ENCODE measurements around the gene GPD2. TPM values are rescaled to one million over a fixed set of nuclear protein-coding genes. Genes with fewer than 3 reads are reported as not detected.
A peak's percentile ranks its signal among the peaks of the same experiment; 100 is the strongest.

The GPD2 gene
- total RNA-seq (10 to 100 TPM; 12.9 to 24.8 (median 14.4) TPM), polyA plus RNA-seq (1 to 10 TPM; 3.5 to 7.3 TPM)
- long read RNA-seq, donor 1, full-length matches to known transcripts = 8 of 13 reads
- long read RNA-seq, donor 1, partial matches to known transcripts = 2 of 13 reads
- long read RNA-seq, donor 1, other reads (novel, unspliced or antisense) = 3 of 13 reads
- long read RNA-seq, donor 2, full-length matches to known transcripts = 1 of 7 reads
- long read RNA-seq, donor 2, partial matches to known transcripts = 2 of 7 reads
- long read RNA-seq, donor 2, other reads (novel, unspliced or antisense) = 4 of 7 reads
- long read RNA-seq, donor 3, full-length matches to known transcripts = 6 of 11 reads
- long read RNA-seq, donor 3, partial matches to known transcripts = 3 of 11 reads
- long read RNA-seq, donor 3, other reads (novel, unspliced or antisense) = 2 of 11 reads

DNA sequence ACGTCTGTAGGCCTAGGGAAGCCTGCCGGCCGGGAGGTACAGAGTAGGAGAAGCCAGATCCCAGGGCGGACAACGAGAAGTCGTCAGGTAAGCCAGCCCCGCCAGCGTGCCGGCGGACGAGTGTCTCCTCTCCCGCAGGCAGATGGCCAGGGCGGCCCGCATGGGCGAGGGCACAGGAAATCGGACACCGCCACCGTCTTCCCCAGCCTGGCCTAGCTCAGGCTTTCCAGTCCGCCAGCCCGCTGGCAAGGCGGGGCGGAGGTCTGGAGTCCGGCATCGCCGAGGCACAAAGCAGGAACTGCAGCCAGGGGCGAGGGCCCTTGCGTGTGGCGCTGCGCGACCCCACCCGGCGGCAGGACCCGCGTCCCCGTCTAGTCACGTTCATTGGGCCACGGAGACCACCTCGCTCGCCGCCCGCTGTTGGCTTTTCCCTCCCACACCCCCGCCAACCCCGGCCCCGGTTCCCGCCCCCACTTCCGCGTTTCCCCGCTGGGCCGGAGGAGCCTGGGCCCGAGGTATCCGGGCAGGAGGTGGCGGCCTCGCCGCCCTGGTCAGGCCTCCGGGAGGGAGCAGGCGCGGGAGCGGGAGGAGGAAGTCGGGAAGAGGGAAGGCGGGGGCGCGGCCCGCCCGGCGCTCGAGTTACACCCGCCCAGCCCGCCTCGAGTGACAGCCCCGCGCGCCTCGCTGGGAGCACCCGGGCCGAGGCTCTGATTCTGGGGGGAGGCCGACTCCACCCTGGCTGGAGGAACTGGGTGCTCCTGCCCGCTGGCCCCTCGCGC, at the start of gene GPD2:
Gene GPD2, plus strand, starts transcription at position 662 of the 779 bp plus-strand sequence. CDS start 39,727 bp downstream, outside the sequence.
- no peaks in the 10 kb centered on the region for H3K27me3 ChIP-seq
- peaks cover 0 to 37% (median 20%) of the 10 kb centered on the region in 12 donors for H3K4me1 ChIP-seq
- DNase-seq (peak; percentile 94 to 97 (median 95)), ATAC-seq (peak; percentile 97 to 99 (median 99))
- no peaks in the 10 kb centered on the region for H3K36me3 ChIP-seq
- H3K4me3 ChIP-seq = peak within 1 kb of the TSS; percentile 62 to 92 (median 74)
- TF ChIP-seq, protein P1, sequence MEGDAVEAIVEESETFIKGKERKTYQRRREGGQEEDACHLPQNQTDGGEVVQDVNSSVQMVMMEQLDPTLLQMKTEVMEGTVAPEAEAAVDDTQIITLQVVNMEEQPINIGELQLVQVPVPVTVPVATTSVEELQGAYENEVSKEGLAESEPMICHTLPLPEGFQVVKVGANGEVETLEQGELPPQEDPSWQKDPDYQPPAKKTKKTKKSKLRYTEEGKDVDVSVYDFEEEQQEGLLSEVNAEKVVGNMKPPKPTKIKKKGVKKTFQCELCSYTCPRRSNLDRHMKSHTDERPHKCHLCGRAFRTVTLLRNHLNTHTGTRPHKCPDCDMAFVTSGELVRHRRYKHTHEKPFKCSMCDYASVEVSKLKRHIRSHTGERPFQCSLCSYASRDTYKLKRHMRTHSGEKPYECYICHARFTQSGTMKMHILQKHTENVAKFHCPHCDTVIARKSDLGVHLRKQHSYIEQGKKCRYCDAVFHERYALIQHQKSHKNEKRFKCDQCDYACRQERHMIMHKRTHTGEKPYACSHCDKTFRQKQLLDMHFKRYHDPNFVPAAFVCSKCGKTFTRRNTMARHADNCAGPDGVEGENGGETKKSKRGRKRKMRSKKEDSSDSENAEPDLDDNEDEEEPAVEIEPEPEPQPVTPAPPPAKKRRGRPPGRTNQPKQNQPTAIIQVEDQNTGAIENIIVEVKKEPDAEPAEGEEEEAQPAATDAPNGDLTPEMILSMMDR (IDR thresholded peaks at IDR 0.05) = peak in 5 of 12 donors; percentile 7 to 25 (median 18)
- peak in 1 of 2 donors; percentile 59 for TF ChIP-seq POLR2A (IDR thresholded peaks at IDR 0.05)
- intact Hi-C loops (cut with DNase I) = loop anchor here (1.0 to 10.0 kb wide), 16 partner anchors 31 to 151 kb away; partner anchors contain the start of gene NR4A2 (in 2 of the 10)
- no peaks in the 10 kb centered on the region for H3K9me3 ChIP-seq
- WGBS, 4 donors = 0 to 1% (median 0%) methylated on average over 28 to 79 of the region's 79 CpGs
- peak within 1 kb of the TSS; percentile 94 to 100 (median 98) for H3K27ac ChIP-seq

DNA sequence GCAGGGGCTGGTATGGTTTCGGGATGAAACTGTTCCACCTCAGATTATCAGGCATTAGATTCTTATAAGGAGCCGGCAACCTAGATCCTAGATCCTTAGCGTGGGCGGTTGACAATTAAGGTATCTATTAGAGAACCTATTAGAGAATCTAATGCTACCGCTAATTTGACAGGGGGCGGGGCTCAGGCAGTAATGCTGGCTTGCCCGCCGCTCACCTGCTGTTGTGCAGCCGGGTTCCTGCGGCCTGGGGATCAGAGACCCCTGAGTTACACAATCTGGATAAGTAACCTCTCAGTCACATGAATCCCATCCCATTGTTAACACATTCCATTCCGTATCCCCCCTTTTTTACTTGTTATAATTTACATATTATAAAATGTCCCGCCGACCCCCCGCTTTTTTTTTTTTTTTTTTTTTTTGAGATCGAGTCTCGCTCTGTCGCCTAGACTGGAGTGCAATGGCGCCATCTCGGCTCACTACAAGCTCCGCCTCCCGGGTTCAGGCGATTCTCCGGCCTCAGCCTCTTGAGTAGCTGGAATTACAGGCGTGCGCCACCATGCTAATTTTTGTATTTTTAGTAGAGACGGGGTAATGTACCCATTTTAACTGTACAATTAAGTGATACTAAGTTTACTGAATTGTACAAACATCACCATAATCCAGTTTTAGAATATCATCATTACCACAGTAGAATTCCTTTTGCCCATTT, 42.0 kb upstream of the GPD2 start:
- no peaks in the 10 kb centered on the region for H3K9me3 ChIP-seq
- DNase-seq (no peak), ATAC-seq (no peak)
- no peaks in the 10 kb centered on the region for H3K36me3 ChIP-seq
- 77 to 90% (median 82%) methylated on average over 25 to 26 of the region's 26 CpGs for WGBS, 4 donors
- H3K4me3 ChIP-seq = no peak overlapping the region
- no peak overlapping the region for H3K27ac ChIP-seq
- peaks cover 0 to 9% (median 0%) of the 10 kb centered on the region in 9 donors for H3K27me3 ChIP-seq
- intact Hi-C loops (cut with DNase I) = loop anchor here in 3 of 10 donors (5.0 to 10.0 kb wide), 3 partner anchors 37 to 199 kb away; no protein-coding TSS in a partner anchor
- peaks cover 0 to 1% (median 0%) of the 10 kb centered on the region in 12 donors for H3K4me1 ChIP-seq
- TF ChIP-seq POLR2A (IDR thresholded peaks at IDR 0.05) = no peak
- TF ChIP-seq, protein P1 (IDR thresholded peaks at IDR 0.05) = no peak

DNA sequence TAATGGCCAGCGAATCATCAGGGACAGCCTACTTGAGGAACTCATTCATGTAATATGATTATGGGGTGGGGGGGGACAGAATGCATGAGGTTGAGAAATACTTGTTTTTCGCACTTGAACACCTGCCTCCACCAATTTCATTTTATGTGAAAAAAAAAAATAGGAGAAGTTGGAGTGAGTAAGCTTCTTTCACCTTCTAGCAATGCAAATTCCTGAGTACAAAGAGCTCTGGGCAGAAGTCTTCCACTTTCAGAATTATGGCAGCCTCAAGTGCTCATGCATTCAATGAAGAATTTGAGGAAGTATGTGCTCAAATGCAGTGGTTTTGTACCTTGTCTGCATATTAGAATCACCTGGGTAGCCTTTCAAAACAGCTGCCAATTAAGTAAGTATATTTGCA, 40.1 kb upstream of the GPD2 start:
- Histone ChIP-seq H3K27ac (no peak overlapping the region), H3K4me1 (peaks cover 0 to 9% (median 5%) of the 10 kb centered on the region in 12 donors), H3K9me3 (no peaks in the 10 kb centered on the region), H3K36me3 (no peaks in the 10 kb centered on the region), H3K4me3 (no peak overlapping the region), H3K27me3 (peaks cover 0 to 9% (median 0%) of the 10 kb centered on the region in 9 donors)
- DNase-seq = no peak
- ATAC-seq = no peak
- TF ChIP-seq, protein P1 (IDR thresholded peaks at IDR 0.05) = no peak
- no peak for TF ChIP-seq POLR2A (IDR thresholded peaks at IDR 0.05)
- WGBS, 4 donors = 80 to 100% (median 90%) methylated on average over 2 of the region's 2 CpGs
- intact Hi-C loops (cut with DNase I) = loop anchor here in 3 of 10 donors (5.0 to 10.0 kb wide), 3 partner anchors 49 to 201 kb away; no protein-coding TSS in a partner anchor

All from heart left ventricle (tissue), 16 donors.